ENCODE results near the gene RSBN1L.
A peak's percentile ranks its signal among the peaks of the same experiment; 100 is the strongest.
"Not testable (repeated sequence)": the region's sequence is repeated elsewhere in the genome, so short reads cannot be mapped to it uniquely, and the experiment has no call there.

The RSBN1L gene

GRCh38 chr7:77696057-77696642 is at the start of gene RSBN1L:
Gene RSBN1L, plus strand, starts transcription at chr7:77696459. Its CDS starts 11 bp downstream, at chr7:77696470.
- ATAC-seq: peak; percentile 98

- no peak for ATAC-seq
These were observed 47.4 kb upstream of the RSBN1L start for GRCh38 chr7:77648742-77649338.

GRCh38 chr7:77649716-77650349 is 46.4 kb upstream of the RSBN1L start:
- no peak for ATAC-seq

GRCh38 chr7:77651575-77652162 is 44.6 kb upstream of the RSBN1L start:
- ATAC-seq: no peak

GRCh38 chr7:77652826-77653225 is 43.4 kb upstream of the RSBN1L start:
- ATAC-seq: not testable (repeated sequence)

- ATAC-seq: no peak
These were observed 42.7 kb upstream of the RSBN1L start for GRCh38 chr7:77653572-77653971.

GRCh38 chr7:77655356-77655755 is 40.9 kb upstream of the RSBN1L start:
- no peak for ATAC-seq

- no peak for ATAC-seq
These were observed 40.3 kb upstream of the RSBN1L start for GRCh38 chr7:77655836-77656455.

- ATAC-seq: no peak
These were observed 38.6 kb upstream of the RSBN1L start for GRCh38 chr7:77657427-77658224.

GRCh38 chr7:77658928-77659327 is 37.3 kb upstream of the RSBN1L start:
- ATAC-seq: no peak

- ATAC-seq: no peak
These were observed 34.4 kb upstream of the RSBN1L start for GRCh38 chr7:77661816-77662215.

- ATAC-seq: no peak
These were observed 33.4 kb upstream of the RSBN1L start for GRCh38 chr7:77662869-77663268.

GRCh38 chr7:77664715-77665114 is 31.5 kb upstream of the RSBN1L start:
- ATAC-seq: no peak

GRCh38 chr7:77665161-77665560 is 31.1 kb upstream of the RSBN1L start:
- ATAC-seq: no peak

GRCh38 chr7:77667459-77668086 is 28.7 kb upstream of the RSBN1L start:
- no peak for ATAC-seq

- ATAC-seq: peak in 1 of 2 donors; percentile 43
These were observed 21.4 kb upstream of the RSBN1L start for GRCh38 chr7:77674878-77675277.

GRCh38 chr7:77679608-77680007 is 16.7 kb upstream of the RSBN1L start:
- ATAC-seq: no peak

- ATAC-seq: no peak
These were observed 16.0 kb upstream of the RSBN1L start for GRCh38 chr7:77680266-77680665.

GRCh38 chr7:77684030-77684429 is 12.2 kb upstream of the RSBN1L start:
- ATAC-seq: no peak

GRCh38 chr7:77685233-77685632 is 11.0 kb upstream of the RSBN1L start:
- no peak for ATAC-seq

- ATAC-seq: no peak
These were observed 9.0 kb upstream of the RSBN1L start for GRCh38 chr7:77687100-77687746.

- ATAC-seq: no peak
These were observed 8.5 kb upstream of the RSBN1L start for GRCh38 chr7:77687747-77688144.

Data from activated CD4-positive, CD25-positive, alpha-beta regulatory T cell treated with anti-CD3 and anti-CD28 coated beads, Interleukin-2, amount 50 U/mL, for 24 hours (primary cell).